ENCODE results near the gene NEUROG1. TPM values are rescaled to one million over a fixed set of nuclear protein-coding genes. Genes with fewer than 3 reads are reported as not detected.
"Not testable (repeated sequence)": the region's sequence is repeated elsewhere in the genome, so short reads cannot be mapped to it uniquely, and the experiment has no call there.

The NEUROG1 gene
- total RNA-seq, 1 donor from 2014 or later, result 7.8 TPM

- no peak for DNase-seq (ENCODE audit: low read depth, low spot score)
- Mint-ChIP-seq H3K4me3 (no peak overlapping the region), H3K27ac (ENCODE audit: unreplicated experiment) (no peak overlapping the region), H3K4me1 (peaks cover 9% of the 10 kb centered on the region), H3K36me3 (ENCODE audit: low read depth) (no peaks in the 10 kb centered on the region), H3K9me3 (no peaks in the 10 kb centered on the region), H3K27me3 (ENCODE audit: low read depth) (peaks cover 96% of the 10 kb centered on the region)
- TF ChIP-seq CTCF (conservative IDR thresholded peaks at IDR 0.05), result no peak
Observed at GRCh38 chr5:135501965-135502364, 33.8 kb downstream of the NEUROG1 start.

GRCh38 chr5:135498637-135498995 lies 37.1 kb downstream of the NEUROG1 start:
- Mint-ChIP-seq H3K9me3 (no peaks in the 10 kb centered on the region), H3K27me3 (ENCODE audit: low read depth) (peaks cover 94% of the 10 kb centered on the region), H3K27ac (ENCODE audit: unreplicated experiment) (no peak overlapping the region), H3K4me1 (peaks cover 9% of the 10 kb centered on the region), H3K4me3 (no peak overlapping the region), H3K36me3 (ENCODE audit: low read depth) (no peaks in the 10 kb centered on the region)
- TF ChIP-seq CTCF (conservative IDR thresholded peaks at IDR 0.05), result no peak
- DNase-seq (ENCODE audit: low read depth, low spot score), result no peak

GRCh38 chr5:135497971-135498636 lies 37.7 kb downstream of the NEUROG1 start:
- Mint-ChIP-seq H3K27ac (ENCODE audit: unreplicated experiment) (no peak overlapping the region), H3K4me1 (peaks cover 9% of the 10 kb centered on the region), H3K36me3 (ENCODE audit: low read depth) (no peaks in the 10 kb centered on the region), H3K4me3 (no peak overlapping the region), H3K27me3 (ENCODE audit: low read depth) (peaks cover 94% of the 10 kb centered on the region), H3K9me3 (no peaks in the 10 kb centered on the region)
- TF ChIP-seq CTCF (conservative IDR thresholded peaks at IDR 0.05), result no peak
- no peak for DNase-seq (ENCODE audit: low read depth, low spot score)

GRCh38 chr5:135495531-135495930 lies 40.2 kb downstream of the NEUROG1 start:
- Mint-ChIP-seq H3K4me1 (peaks cover 17% of the 10 kb centered on the region), H3K27me3 (ENCODE audit: low read depth) (peaks cover 96% of the 10 kb centered on the region)
- H3K36me3 Mint-ChIP-seq (ENCODE audit: low read depth); H3K27ac Mint-ChIP-seq (ENCODE audit: unreplicated experiment); H3K9me3 Mint-ChIP-seq; DNase-seq (ENCODE audit: low read depth, low spot score); H3K4me3 Mint-ChIP-seq: not testable (repeated sequence)

- Mint-ChIP-seq H3K27me3 (ENCODE audit: low read depth) (peaks cover 99% of the 10 kb centered on the region), H3K36me3 (ENCODE audit: low read depth) (no peaks in the 10 kb centered on the region), H3K27ac (ENCODE audit: unreplicated experiment) (no peak overlapping the region), H3K9me3 (no peaks in the 10 kb centered on the region), H3K4me1 (peaks cover 26% of the 10 kb centered on the region), H3K4me3 (no peak overlapping the region)
- no peak for DNase-seq (ENCODE audit: low read depth, low spot score)
- TF ChIP-seq CTCF (conservative IDR thresholded peaks at IDR 0.05), result no peak
Observed at GRCh38 chr5:135494196-135494595, 41.6 kb downstream of the NEUROG1 start.

- DNase-seq (ENCODE audit: low read depth, low spot score), result no peak
- peaks cover 99% of the 10 kb centered on the region for H3K27me3 Mint-ChIP-seq (ENCODE audit: low read depth)
Observed at GRCh38 chr5:135493406-135494180, 42.2 kb downstream of the NEUROG1 start.

More at GRCh38 chr5:135493406-135494180, 42.2 kb downstream of the NEUROG1 start:
- peaks cover 28% of the 10 kb centered on the region for H3K4me1 Mint-ChIP-seq
- no peaks in the 10 kb centered on the region for H3K9me3 Mint-ChIP-seq
- no peak for TF ChIP-seq CTCF (conservative IDR thresholded peaks at IDR 0.05)
- H3K27ac Mint-ChIP-seq (ENCODE audit: unreplicated experiment), result no peak overlapping the region
- no peak overlapping the region for H3K4me3 Mint-ChIP-seq
- no peaks in the 10 kb centered on the region for H3K36me3 Mint-ChIP-seq (ENCODE audit: low read depth)

All from neural crest cell (in vitro differentiated cells).